ENCODE results near the gene STX12. TPM values are rescaled to one million over a fixed set of nuclear protein-coding genes. Genes with fewer than 3 reads are reported as not detected.
A peak's percentile ranks its signal among the peaks of the same experiment; 100 is the strongest.
"Not testable (repeated sequence)": the region's sequence is repeated elsewhere in the genome, so short reads cannot be mapped to it uniquely, and the experiment has no call there.

Gene STX12
- total RNA-seq, 1 donor from 2014 or later = 23.7 TPM

GRCh38 chr1:27772036-27772931 lies 735 bp upstream of the STX12 start:
- ATAC-seq (no peak), DNase-seq (no peak)
- intact Hi-C loops (cut with micrococcal nuclease) = no loop called here

- DNase-seq = no peak
- intact Hi-C loops (cut with micrococcal nuclease) = no loop called here
- ATAC-seq = peak; percentile 7
Measured at GRCh38 chr1:27773826-27774445, 917 bp downstream of the STX12 start.

- DNase-seq (no peak), ATAC-seq (no peak)
- intact Hi-C loops (cut with micrococcal nuclease) = no loop called here
Measured at GRCh38 chr1:27774654-27775053, 1.6 kb downstream of the STX12 start.

GRCh38 chr1:27775336-27775735 lies 2.3 kb downstream of the STX12 start:
- DNase-seq; ATAC-seq; intact Hi-C loops (cut with micrococcal nuclease): not testable (repeated sequence)

GRCh38 chr1:27776276-27776675 lies 3.3 kb downstream of the STX12 start:
- ATAC-seq; intact Hi-C loops (cut with micrococcal nuclease): not testable (repeated sequence)

GRCh38 chr1:27778056-27778455 lies 5.0 kb downstream of the STX12 start:
- no peak for DNase-seq
- no peak for ATAC-seq
- intact Hi-C loops (cut with micrococcal nuclease) = no loop called here

More at GRCh38 chr1:27776276-27776675, 3.3 kb downstream of the STX12 start:
- DNase-seq = not testable (repeated sequence)

- intact Hi-C loops (cut with micrococcal nuclease) = no loop called here
- no peak for DNase-seq
- ATAC-seq = no peak
Measured at GRCh38 chr1:27779122-27779521, 6.1 kb downstream of the STX12 start.

GRCh38 chr1:27782950-27783349 lies 9.9 kb downstream of the STX12 start:
- intact Hi-C loops (cut with micrococcal nuclease) = no loop called here
- DNase-seq = no peak
- ATAC-seq = no peak

- no peak for DNase-seq
- intact Hi-C loops (cut with micrococcal nuclease) = no loop called here
- ATAC-seq = no peak
Measured at GRCh38 chr1:27784700-27785099, 11.7 kb downstream of the STX12 start.

GRCh38 chr1:27785781-27786455 lies 12.9 kb downstream of the STX12 start:
- no peak for DNase-seq
- ATAC-seq = peak; percentile 15
- intact Hi-C loops (cut with micrococcal nuclease) = no loop called here

- no peak for ATAC-seq
- intact Hi-C loops (cut with micrococcal nuclease) = no loop called here
Measured at GRCh38 chr1:27787895-27788294, 14.9 kb downstream of the STX12 start.

GRCh38 chr1:27789540-27790041 lies 16.6 kb downstream of the STX12 start:
- peak; percentile 91 for ATAC-seq
- DNase-seq = no peak
- intact Hi-C loops (cut with micrococcal nuclease) = no loop called here

More at GRCh38 chr1:27787895-27788294, 14.9 kb downstream of the STX12 start:
- DNase-seq = no peak

GRCh38 chr1:27790270-27790669 lies 17.3 kb downstream of the STX12 start:
- DNase-seq; ATAC-seq; intact Hi-C loops (cut with micrococcal nuclease): not testable (repeated sequence)

- DNase-seq (no peak), ATAC-seq (no peak)
- intact Hi-C loops (cut with micrococcal nuclease) = no loop called here
Measured at GRCh38 chr1:27795601-27796000, 22.6 kb downstream of the STX12 start.

GRCh38 chr1:27804791-27805190 lies 31.8 kb downstream of the STX12 start:
- intact Hi-C loops (cut with micrococcal nuclease) = no loop called here
- ATAC-seq (no peak), DNase-seq (no peak)

- DNase-seq (no peak), ATAC-seq (no peak)
- intact Hi-C loops (cut with micrococcal nuclease) = no loop called here
Measured at GRCh38 chr1:27806758-27807157, 33.7 kb downstream of the STX12 start.

- ATAC-seq = no peak
- DNase-seq = no peak
- intact Hi-C loops (cut with micrococcal nuclease) = no loop called here
Measured at GRCh38 chr1:27807385-27807784, 34.4 kb downstream of the STX12 start.

GRCh38 chr1:27808131-27808530 lies 35.1 kb downstream of the STX12 start:
- DNase-seq; intact Hi-C loops (cut with micrococcal nuclease); ATAC-seq: not testable (repeated sequence)

GRCh38 chr1:27809883-27810282 lies 36.9 kb downstream of the STX12 start:
- DNase-seq (no peak), ATAC-seq (no peak)
- intact Hi-C loops (cut with micrococcal nuclease) = no loop called here
